Measurements from ENCODE around the gene BPIFA1. TPM values are rescaled to one million over a fixed set of nuclear protein-coding genes. Genes with fewer than 3 reads are reported as not detected.

The BPIFA1 gene
- total and polyA plus RNA-seq, 2 donors, result 1.2 to 6.0 TPM

- peaks cover 0 to 8% of the 10 kb centered on the region in 2 donors for H3K27me3 ChIP-seq (ENCODE audit: control insufficient read depth in 2 of 2, insufficient read depth in 1 of 2, low read length in 1 of 2)
These were observed 26.0 kb upstream of the BPIFA1 start for GRCh38 chr20:33209789-33210188.

GRCh38 chr20:33210371-33210770 lies 25.4 kb upstream of the BPIFA1 start:
- no peak for DNase-seq (ENCODE audit: low read depth in 6 of 9, low spot score in 9 of 9)
- Histone ChIP-seq H3K27ac (ENCODE audit: low read depth in 1 of 2, low read length in 1 of 2) (no peak overlapping the region), H3K36me3 (ENCODE audit: control insufficient read depth in 2 of 2, insufficient read depth in 2 of 2, low read length in 1 of 2) (no peaks in the 10 kb centered on the region), H3K4me3 (ENCODE audit: low read length in 2 of 2) (no peak overlapping the region), H3K27me3 (ENCODE audit: control insufficient read depth in 2 of 2, insufficient read depth in 1 of 2, low read length in 1 of 2) (peaks cover 0 to 8% of the 10 kb centered on the region in 2 donors), H3K4me1 (ENCODE audit: control insufficient read depth in 2 of 2, insufficient read depth in 2 of 2, low read length in 2 of 2) (no peaks in the 10 kb centered on the region), H3K9me3 (ENCODE audit: control insufficient read depth in 2 of 2, insufficient read depth in 1 of 2, low read length in 1 of 2) (no peaks in the 10 kb centered on the region)
- 79% methylated on average over 1 of the region's 1 CpG for WGBS

More at GRCh38 chr20:33209789-33210188, 26.0 kb upstream of the BPIFA1 start:
- Histone ChIP-seq H3K36me3 (ENCODE audit: control insufficient read depth in 2 of 2, insufficient read depth in 2 of 2, low read length in 1 of 2) (no peaks in the 10 kb centered on the region), H3K27ac (ENCODE audit: low read depth in 1 of 2, low read length in 1 of 2) (no peak overlapping the region), H3K4me1 (ENCODE audit: control insufficient read depth in 2 of 2, insufficient read depth in 2 of 2, low read length in 2 of 2) (no peaks in the 10 kb centered on the region), H3K9me3 (ENCODE audit: control insufficient read depth in 2 of 2, insufficient read depth in 1 of 2, low read length in 1 of 2) (no peaks in the 10 kb centered on the region), H3K4me3 (ENCODE audit: low read length in 2 of 2) (no peak overlapping the region)
- DNase-seq (ENCODE audit: low read depth in 6 of 9, low spot score in 9 of 9), result peak in 7 of 9 donors; percentile 27 to 62 (median 35)
- WGBS, result 9% methylated on average over 13 of the region's 13 CpGs

- Histone ChIP-seq H3K4me3 (ENCODE audit: low read length in 2 of 2) (no peak overlapping the region), H3K9me3 (ENCODE audit: control insufficient read depth in 2 of 2, insufficient read depth in 1 of 2, low read length in 1 of 2) (no peaks in the 10 kb centered on the region), H3K27me3 (ENCODE audit: control insufficient read depth in 2 of 2, insufficient read depth in 1 of 2, low read length in 1 of 2) (peaks cover 0 to 8% of the 10 kb centered on the region in 2 donors), H3K27ac (ENCODE audit: low read depth in 1 of 2, low read length in 1 of 2) (no peak overlapping the region), H3K4me1 (ENCODE audit: control insufficient read depth in 2 of 2, insufficient read depth in 2 of 2, low read length in 2 of 2) (no peaks in the 10 kb centered on the region), H3K36me3 (ENCODE audit: control insufficient read depth in 2 of 2, insufficient read depth in 2 of 2, low read length in 1 of 2) (no peaks in the 10 kb centered on the region)
- 26% methylated on average over 5 of the region's 5 CpGs for WGBS
- DNase-seq (ENCODE audit: low read depth in 6 of 9, low spot score in 9 of 9), result peak in 6 of 9 donors; percentile 7 to 60 (median 18)
These were observed 23.9 kb upstream of the BPIFA1 start for GRCh38 chr20:33211817-33212424.

GRCh38 chr20:33217052-33217451 lies 18.7 kb upstream of the BPIFA1 start, which contains the start of gene BPIFA3:
BPIFA3 (plus strand) TSS chr20:33217352; CDS start chr20:33217537, 185 bp downstream.
- Histone ChIP-seq H3K4me1 (ENCODE audit: control insufficient read depth in 2 of 2, insufficient read depth in 2 of 2, low read length in 2 of 2) (no peaks in the 10 kb centered on the region), H3K27ac (ENCODE audit: low read depth in 1 of 2, low read length in 1 of 2) (no peak within 1 kb of the TSS), H3K36me3 (ENCODE audit: control insufficient read depth in 2 of 2, insufficient read depth in 2 of 2, low read length in 1 of 2) (no peaks in the 10 kb centered on the region), H3K27me3 (ENCODE audit: control insufficient read depth in 2 of 2, insufficient read depth in 1 of 2, low read length in 1 of 2) (peaks cover 0 to 7% of the 10 kb centered on the region in 2 donors), H3K9me3 (ENCODE audit: control insufficient read depth in 2 of 2, insufficient read depth in 1 of 2, low read length in 1 of 2) (no peaks in the 10 kb centered on the region), H3K4me3 (ENCODE audit: low read length in 2 of 2) (no peak within 1 kb of the TSS)
- DNase-seq (ENCODE audit: low read depth in 6 of 9, low spot score in 9 of 9), result no peak
- 87% methylated on average over 2 of the region's 2 CpGs for WGBS

GRCh38 chr20:33224399-33224798 lies 11.4 kb upstream of the BPIFA1 start:
- H3K4me3 ChIP-seq (ENCODE audit: low read length in 2 of 2), result no peak overlapping the region
- H3K9me3 ChIP-seq (ENCODE audit: control insufficient read depth in 2 of 2, insufficient read depth in 1 of 2, low read length in 1 of 2), result no peaks in the 10 kb centered on the region
- H3K36me3 ChIP-seq (ENCODE audit: control insufficient read depth in 2 of 2, insufficient read depth in 2 of 2, low read length in 1 of 2), result no peaks in the 10 kb centered on the region
- H3K27me3 ChIP-seq (ENCODE audit: control insufficient read depth in 2 of 2, insufficient read depth in 1 of 2, low read length in 1 of 2), result no peaks in the 10 kb centered on the region
- no peak overlapping the region for H3K27ac ChIP-seq (ENCODE audit: low read depth in 1 of 2, low read length in 1 of 2)
- WGBS, result 96% methylated on average over 4 of the region's 4 CpGs
- DNase-seq (ENCODE audit: low read depth in 6 of 9, low spot score in 9 of 9), result no peak
- no peaks in the 10 kb centered on the region for H3K4me1 ChIP-seq (ENCODE audit: control insufficient read depth in 2 of 2, insufficient read depth in 2 of 2, low read length in 2 of 2)

- H3K27ac ChIP-seq (ENCODE audit: low read depth in 1 of 2, low read length in 1 of 2), result no peak overlapping the region
- H3K4me1 ChIP-seq (ENCODE audit: control insufficient read depth in 2 of 2, insufficient read depth in 2 of 2, low read length in 2 of 2), result no peaks in the 10 kb centered on the region
- H3K4me3 ChIP-seq (ENCODE audit: low read length in 2 of 2), result no peak overlapping the region
- WGBS, result 54% methylated on average over 6 of the region's 6 CpGs
- no peak for DNase-seq (ENCODE audit: low read depth in 6 of 9, low spot score in 9 of 9)
- H3K36me3 ChIP-seq (ENCODE audit: control insufficient read depth in 2 of 2, insufficient read depth in 2 of 2, low read length in 1 of 2), result no peaks in the 10 kb centered on the region
- H3K9me3 ChIP-seq (ENCODE audit: control insufficient read depth in 2 of 2, insufficient read depth in 1 of 2, low read length in 1 of 2), result no peaks in the 10 kb centered on the region
- peaks cover 0 to 3% of the 10 kb centered on the region in 2 donors for H3K27me3 ChIP-seq (ENCODE audit: control insufficient read depth in 2 of 2, insufficient read depth in 1 of 2, low read length in 1 of 2)
These were observed 6.0 kb upstream of the BPIFA1 start for GRCh38 chr20:33229843-33230242.

- no peaks in the 10 kb centered on the region for H3K4me1 ChIP-seq (ENCODE audit: control insufficient read depth in 2 of 2, insufficient read depth in 2 of 2, low read length in 2 of 2)
- no peak for DNase-seq (ENCODE audit: low read depth in 6 of 9, low spot score in 9 of 9)
- no peaks in the 10 kb centered on the region for H3K36me3 ChIP-seq (ENCODE audit: control insufficient read depth in 2 of 2, insufficient read depth in 2 of 2, low read length in 1 of 2)
- H3K27me3 ChIP-seq (ENCODE audit: control insufficient read depth in 2 of 2, insufficient read depth in 1 of 2, low read length in 1 of 2), result peaks cover 0 to 3% of the 10 kb centered on the region in 2 donors
- H3K9me3 ChIP-seq (ENCODE audit: control insufficient read depth in 2 of 2, insufficient read depth in 1 of 2, low read length in 1 of 2), result no peaks in the 10 kb centered on the region
- no peak overlapping the region for H3K4me3 ChIP-seq (ENCODE audit: low read length in 2 of 2)
- H3K27ac ChIP-seq (ENCODE audit: low read depth in 1 of 2, low read length in 1 of 2), result no peak overlapping the region
- 73% methylated on average over 7 of the region's 7 CpGs for WGBS
These were observed 4.6 kb upstream of the BPIFA1 start for GRCh38 chr20:33231237-33231636.

GRCh38 chr20:33232486-33233072 lies 3.2 kb upstream of the BPIFA1 start:
- no peak overlapping the region for H3K4me3 ChIP-seq (ENCODE audit: low read length in 2 of 2)
- H3K9me3 ChIP-seq (ENCODE audit: control insufficient read depth in 2 of 2, insufficient read depth in 1 of 2, low read length in 1 of 2), result no peaks in the 10 kb centered on the region
- WGBS, result 23% methylated on average over 2 of the region's 2 CpGs
- peaks cover 0 to 3% of the 10 kb centered on the region in 2 donors for H3K27me3 ChIP-seq (ENCODE audit: control insufficient read depth in 2 of 2, insufficient read depth in 1 of 2, low read length in 1 of 2)
- H3K4me1 ChIP-seq (ENCODE audit: control insufficient read depth in 2 of 2, insufficient read depth in 2 of 2, low read length in 2 of 2), result no peaks in the 10 kb centered on the region
- H3K36me3 ChIP-seq (ENCODE audit: control insufficient read depth in 2 of 2, insufficient read depth in 2 of 2, low read length in 1 of 2), result no peaks in the 10 kb centered on the region
- DNase-seq (ENCODE audit: low read depth in 6 of 9, low spot score in 9 of 9), result no peak
- no peak overlapping the region for H3K27ac ChIP-seq (ENCODE audit: low read depth in 1 of 2, low read length in 1 of 2)

- Histone ChIP-seq H3K27me3 (ENCODE audit: control insufficient read depth in 2 of 2, insufficient read depth in 1 of 2, low read length in 1 of 2) (peaks cover 0 to 3% of the 10 kb centered on the region in 2 donors), H3K4me1 (ENCODE audit: control insufficient read depth in 2 of 2, insufficient read depth in 2 of 2, low read length in 2 of 2) (no peaks in the 10 kb centered on the region), H3K27ac (ENCODE audit: low read depth in 1 of 2, low read length in 1 of 2) (no peak overlapping the region), H3K4me3 (ENCODE audit: low read length in 2 of 2) (no peak overlapping the region), H3K9me3 (ENCODE audit: control insufficient read depth in 2 of 2, insufficient read depth in 1 of 2, low read length in 1 of 2) (no peaks in the 10 kb centered on the region), H3K36me3 (ENCODE audit: control insufficient read depth in 2 of 2, insufficient read depth in 2 of 2, low read length in 1 of 2) (no peaks in the 10 kb centered on the region)
- WGBS, result 45% methylated on average over 5 of the region's 5 CpGs
- no peak for DNase-seq (ENCODE audit: low read depth in 6 of 9, low spot score in 9 of 9)
These were observed 2.5 kb upstream of the BPIFA1 start for GRCh38 chr20:33233129-33233774.
